Measurements from ENCODE around the gene CTU1. TPM values are rescaled to one million over a fixed set of nuclear protein-coding genes. Genes with fewer than 3 reads are reported as not detected.

Gene CTU1
- total RNA-seq: 10 to 100 TPM in 2 of 4 donors, 1 to 10 TPM in 2; 7.1 to 14.2 (median 9.5) TPM

DNA sequence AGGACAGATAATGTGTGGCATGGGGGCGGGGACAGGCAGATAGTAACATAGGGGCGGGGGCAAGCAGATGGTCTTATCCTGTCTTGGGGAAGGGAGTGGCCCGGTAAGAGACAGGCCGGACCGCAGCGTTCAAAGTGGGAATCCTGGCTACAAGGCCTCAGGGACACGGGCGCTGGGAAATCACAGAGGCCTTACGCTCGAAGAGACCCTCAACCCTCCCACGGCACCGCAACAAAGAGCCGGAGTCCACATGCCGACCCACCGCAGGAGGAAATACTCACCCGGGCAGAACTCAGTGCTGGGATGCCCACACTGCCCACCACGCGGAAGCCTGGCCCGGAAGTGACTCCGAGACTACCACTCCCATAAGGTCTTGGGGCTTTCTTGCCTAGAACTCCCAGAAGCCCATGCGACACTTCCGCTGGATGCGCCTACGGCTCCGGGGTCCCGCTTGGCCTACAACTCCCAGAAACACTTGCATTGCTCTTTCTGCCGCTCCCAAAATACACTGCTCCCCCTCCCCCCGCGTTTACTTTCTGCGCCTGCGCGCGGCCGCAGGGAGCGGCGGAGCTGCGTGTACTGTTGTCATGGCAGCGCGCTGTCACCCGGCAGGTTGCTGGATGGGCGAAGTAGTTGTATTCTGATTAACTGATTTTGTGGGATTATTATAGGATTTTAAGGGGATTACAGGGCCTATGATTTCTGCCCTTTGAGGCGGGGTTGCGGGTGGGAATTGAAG lies at the start of gene CTU1:
Gene CTU1 (minus strand): TSS at position 344 of the 739 bp plus-strand sequence. CDS start 3,840 bp downstream, outside the sequence.
- TF ChIP-seq, protein P1, sequence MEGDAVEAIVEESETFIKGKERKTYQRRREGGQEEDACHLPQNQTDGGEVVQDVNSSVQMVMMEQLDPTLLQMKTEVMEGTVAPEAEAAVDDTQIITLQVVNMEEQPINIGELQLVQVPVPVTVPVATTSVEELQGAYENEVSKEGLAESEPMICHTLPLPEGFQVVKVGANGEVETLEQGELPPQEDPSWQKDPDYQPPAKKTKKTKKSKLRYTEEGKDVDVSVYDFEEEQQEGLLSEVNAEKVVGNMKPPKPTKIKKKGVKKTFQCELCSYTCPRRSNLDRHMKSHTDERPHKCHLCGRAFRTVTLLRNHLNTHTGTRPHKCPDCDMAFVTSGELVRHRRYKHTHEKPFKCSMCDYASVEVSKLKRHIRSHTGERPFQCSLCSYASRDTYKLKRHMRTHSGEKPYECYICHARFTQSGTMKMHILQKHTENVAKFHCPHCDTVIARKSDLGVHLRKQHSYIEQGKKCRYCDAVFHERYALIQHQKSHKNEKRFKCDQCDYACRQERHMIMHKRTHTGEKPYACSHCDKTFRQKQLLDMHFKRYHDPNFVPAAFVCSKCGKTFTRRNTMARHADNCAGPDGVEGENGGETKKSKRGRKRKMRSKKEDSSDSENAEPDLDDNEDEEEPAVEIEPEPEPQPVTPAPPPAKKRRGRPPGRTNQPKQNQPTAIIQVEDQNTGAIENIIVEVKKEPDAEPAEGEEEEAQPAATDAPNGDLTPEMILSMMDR (IDR thresholded peaks at IDR 0.05): no peak
- DNase-seq (ENCODE audit: low spot score) (peak; percentile 89), ATAC-seq (ENCODE audit: low FRiP score) (peak; percentile 98)

DNA sequence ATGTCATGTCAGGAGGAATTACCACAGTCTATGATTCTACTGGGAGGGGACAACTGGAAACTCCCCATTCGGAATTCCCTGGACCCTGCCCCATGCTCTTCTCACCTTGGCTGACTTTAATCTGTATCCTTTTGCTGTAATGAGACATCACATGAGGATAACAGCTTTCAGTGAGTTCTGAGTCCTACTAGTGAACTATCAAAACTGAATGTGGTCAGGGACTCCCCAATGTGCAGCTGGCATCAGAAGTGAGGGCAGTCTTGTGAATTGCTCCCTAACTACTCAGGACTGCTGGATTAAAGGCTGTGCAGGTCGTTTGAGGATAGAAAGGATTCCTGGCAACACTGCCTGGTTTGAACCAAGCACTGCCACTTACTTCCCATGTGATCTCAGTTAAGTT lies 49.1 kb upstream of the CTU1 start:
- TF ChIP-seq, protein P1 (IDR thresholded peaks at IDR 0.05): no peak
- DNase-seq (ENCODE audit: low spot score): no peak
- no peak for ATAC-seq (ENCODE audit: low FRiP score)

DNA sequence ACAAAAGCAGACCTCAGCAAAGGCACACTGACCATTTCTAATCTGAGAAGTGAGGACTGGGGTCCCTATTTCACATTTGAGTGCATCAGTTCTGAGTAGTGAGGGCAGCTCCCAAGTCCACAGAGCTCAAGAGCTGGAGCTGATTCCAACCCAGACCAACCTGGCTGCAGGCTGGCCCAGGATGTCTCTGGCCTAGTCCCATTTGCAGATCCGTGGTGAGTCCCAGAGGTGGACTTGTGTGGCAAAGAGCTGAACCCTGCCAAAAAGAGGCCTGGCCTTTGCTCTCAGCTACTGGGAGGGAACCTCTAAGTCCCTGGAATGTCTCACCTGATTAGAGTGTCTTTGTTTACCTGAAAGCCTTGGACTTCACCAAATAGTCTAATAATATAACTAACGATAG lies 48.5 kb upstream of the CTU1 start:
- TF ChIP-seq, protein P1 (IDR thresholded peaks at IDR 0.05): no peak
- ATAC-seq (ENCODE audit: low FRiP score) (no peak), DNase-seq (ENCODE audit: low spot score) (no peak)

DNA sequence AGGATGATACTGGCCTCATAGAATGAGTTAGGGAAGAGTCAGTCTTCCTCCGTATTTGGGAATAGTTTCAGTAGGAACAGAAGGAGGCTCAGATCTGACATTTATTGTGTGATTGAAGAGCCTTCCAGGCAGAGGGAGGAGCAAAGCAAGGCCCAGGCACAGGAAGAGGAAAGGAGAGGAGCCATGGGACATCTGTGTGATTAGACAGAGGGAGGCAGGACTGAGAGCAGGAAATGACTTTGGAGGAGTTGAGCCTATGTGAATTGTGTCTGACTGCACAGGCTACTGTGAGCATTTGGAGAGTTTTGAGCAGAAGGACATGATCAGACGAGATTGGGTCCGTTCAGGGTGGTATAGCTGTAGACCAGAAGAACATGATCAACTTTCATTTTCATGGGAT lies 42.4 kb upstream of the CTU1 start:
- TF ChIP-seq, protein P1 (IDR thresholded peaks at IDR 0.05): no peak
- ATAC-seq (ENCODE audit: low FRiP score): no peak
- DNase-seq (ENCODE audit: low spot score): no peak

DNA sequence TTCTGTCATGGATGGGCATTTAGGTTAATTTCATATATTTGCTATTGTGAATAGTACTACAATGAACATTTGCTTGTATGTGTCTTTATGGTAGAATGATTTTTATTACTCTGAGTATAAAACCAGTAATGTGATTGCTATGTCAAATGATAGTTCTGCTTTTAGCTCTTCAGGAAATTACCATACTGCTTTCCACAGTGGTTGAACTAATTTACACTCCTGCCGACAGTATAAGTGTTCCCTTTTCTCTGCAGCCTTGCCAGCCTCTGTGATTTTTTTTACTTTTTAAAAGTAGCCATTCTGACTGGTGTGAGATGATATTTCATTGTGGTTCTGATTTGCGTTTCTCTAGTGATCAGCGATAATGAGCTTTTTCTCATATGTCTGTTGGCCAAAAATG lies 40.4 kb upstream of the CTU1 start:
- DNase-seq (ENCODE audit: low spot score) (no peak), ATAC-seq (ENCODE audit: low FRiP score) (no peak)
- TF ChIP-seq, protein P1 (IDR thresholded peaks at IDR 0.05): no peak

DNA sequence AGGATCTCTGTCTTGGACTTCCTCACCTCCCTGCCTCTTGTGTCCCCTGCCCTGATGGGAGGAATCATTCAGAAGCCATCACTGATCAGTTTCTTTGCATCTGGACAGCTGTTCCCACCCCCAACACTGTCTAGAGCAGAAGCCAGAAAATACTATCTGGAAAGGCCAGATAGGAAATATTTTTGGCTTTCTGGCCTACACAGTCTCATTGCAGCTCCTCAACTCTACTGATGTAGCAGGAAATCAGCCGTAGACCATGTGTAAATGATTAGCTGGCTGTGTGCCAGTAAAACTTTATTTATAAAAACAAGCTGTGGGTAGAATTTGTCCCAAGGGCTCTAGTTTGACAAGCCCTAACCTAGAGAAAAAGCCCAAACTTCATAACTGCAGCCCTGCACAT lies 39.5 kb upstream of the CTU1 start:
- DNase-seq (ENCODE audit: low spot score): no peak
- TF ChIP-seq, protein P1 (IDR thresholded peaks at IDR 0.05): no peak
- ATAC-seq (ENCODE audit: low FRiP score): no peak

DNA sequence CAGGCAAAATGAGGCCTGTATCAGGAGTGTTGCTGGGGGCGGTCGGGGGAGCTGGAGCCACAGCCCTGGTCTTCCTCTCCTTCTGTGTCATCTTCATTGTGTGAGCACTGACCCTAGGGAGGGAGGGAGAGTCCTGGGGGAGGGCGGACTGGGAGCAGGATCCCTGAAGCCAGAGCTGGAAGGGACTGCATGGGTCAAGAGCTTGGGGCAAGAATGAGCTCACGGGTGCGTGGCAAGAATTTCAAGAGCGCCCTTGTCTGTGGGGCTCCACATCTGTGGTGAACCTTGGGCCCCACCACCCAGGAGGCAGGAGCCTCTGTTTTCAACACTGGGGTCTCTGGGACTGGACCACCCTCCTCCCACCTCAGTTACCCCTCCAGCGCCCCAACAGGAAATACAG lies 38.5 kb upstream of the CTU1 start:
- DNase-seq (ENCODE audit: low spot score): no peak
- ATAC-seq (ENCODE audit: low FRiP score): no peak
- TF ChIP-seq, protein P1 (IDR thresholded peaks at IDR 0.05): no peak

Measured in omental fat pad (tissue), 4 donors.